OCI-M2 (cell line): ENCODE results near the gene CFDP1.

ENCODE experiments used
- DNase-seq: peaks from one replicate; lab custom pipeline; 2025; ENCODE audit not compliant: unreplicated experiment; lab: John Stamatoyannopoulos, UW

CFDP1 gene

DNA sequence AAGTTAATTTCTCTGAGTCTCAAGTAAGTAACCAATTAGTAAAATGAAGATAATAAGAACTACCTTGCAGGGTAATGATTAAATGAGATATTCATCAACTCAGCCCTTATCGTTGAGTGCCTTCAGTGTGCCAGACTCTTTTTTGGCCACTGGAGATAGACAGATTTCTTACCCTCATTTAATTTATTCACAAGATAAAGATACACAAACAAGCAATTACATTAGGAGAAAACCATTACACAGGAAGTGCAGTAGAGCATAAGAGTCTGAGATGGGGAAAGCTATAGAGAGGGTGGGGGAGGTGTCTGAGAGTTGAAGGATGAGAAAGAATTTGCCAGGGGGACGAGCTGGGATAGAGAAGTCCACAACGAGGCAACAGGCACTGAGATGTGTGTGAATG, 109.4 kb downstream of the CFDP1 start:
- DNase-seq, result no peak

DNA sequence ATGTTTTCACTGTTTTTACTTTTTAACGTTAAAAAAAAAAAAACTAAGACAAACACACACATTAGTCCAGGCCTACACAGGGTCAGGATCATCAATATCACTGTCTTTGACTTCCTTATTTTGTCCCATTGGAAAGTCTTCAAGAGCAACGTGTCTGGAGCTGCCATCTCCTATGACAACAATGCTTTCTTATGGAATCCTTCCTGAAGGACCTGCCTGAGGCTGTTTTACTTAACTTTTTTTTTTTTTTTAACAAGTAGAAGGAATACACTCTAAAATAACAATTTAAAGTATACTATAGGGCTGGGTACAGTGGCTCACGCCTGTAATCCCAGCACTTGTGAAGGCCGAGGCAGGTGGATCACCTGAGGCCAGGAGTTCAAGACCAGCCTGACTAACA, 110.1 kb downstream of the CFDP1 start:
- DNase-seq, result no peak

DNA sequence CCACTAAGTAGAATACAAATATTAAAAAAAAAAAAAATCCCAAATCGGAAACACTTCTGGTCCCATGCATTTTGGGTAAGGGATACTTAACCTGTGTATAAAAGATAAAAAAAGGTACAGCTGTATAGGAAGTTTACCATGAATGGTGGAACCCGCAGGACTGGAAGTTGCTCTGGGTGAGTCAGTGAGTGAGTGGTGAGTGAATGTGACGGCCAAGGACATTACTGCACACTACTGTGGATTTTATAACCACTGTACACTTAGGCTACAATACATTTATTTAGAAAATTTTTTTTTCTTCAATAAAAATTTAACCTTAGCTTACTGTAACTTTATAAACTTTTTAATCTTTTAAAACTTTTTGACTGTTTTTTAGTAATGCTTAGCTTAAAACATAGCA, 110.6 kb downstream of the CFDP1 start:
- no peak for DNase-seq

DNA sequence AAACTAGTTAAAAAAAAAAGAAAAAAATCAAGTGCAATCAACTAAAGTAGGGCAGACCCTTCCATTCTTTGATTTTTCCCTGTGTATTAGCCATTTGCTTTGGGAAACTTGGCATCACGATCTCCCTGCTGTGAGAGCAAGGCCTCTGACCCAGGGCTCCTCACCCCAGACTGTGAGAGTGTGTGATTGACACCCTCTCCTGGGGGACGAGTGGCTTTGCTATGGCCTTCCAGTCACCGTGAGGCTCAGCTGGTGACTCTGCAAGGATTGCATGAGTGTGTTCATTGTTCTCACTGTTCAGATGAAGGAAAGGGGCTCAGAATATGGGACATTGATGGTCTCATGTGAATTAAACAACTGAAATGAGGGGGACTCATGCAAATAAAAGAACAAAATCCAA, 112.9 kb downstream of the CFDP1 start:
- no peak for DNase-seq

DNA sequence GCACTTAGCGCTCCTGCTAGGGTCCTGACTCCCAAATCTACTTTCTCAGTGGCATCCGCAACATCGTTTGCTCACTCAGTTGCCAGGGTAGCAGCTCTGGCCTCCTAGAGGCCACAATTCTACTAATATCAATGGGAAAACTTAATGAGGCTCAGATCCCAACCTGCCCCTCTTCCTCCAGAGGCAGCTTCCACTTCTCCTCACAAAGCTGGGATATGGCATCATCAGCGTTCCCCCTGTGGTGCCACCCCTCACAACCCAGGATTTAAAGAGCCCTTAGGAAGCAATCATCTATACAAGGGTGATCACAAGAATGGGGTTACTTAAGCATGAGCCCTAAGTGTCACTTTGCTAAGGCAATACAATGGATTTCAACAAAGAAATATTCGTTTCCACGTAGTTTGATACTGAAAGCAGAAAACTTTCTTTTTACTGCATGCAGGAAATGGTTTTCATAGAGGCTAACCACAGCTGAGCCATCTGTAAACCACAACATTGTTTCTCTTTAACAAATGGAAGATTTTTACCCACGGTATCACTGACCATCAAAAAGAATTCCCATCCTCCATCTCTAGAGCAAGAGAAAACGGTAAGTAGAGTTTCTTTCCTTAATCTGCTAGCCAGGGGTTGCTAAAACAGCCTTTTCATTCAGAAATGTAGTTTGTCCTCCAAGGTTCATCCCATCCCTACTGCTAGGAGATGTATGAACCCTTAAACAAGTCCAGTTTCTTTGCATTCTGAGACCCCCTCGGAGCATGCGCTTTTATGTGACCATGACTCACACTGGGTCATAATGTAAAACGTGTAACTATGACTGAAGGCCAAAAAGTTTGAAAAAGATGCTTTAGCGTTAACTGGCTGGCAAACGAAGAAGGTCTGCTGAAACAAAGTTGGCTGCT, 113.5 kb downstream of the CFDP1 start:
- no peak for DNase-seq

DNA sequence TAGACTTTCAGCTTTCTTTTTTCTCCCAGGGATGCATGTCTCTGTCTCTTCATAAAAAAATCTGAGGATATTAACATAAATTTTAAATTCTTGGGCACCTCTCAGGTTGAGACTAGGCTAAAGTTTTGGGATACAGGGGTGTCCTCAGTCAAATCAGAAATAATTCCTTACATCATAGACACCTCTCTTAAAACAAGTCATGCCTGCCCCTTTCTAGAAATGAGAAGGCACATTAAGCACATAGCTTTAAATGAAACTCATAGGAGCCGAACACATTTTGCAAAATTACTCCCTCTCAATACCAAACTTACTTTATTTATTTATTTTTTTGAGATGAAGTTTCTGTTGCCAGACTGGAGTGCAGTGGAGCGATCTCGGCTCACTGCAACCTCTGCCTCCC, 114.6 kb downstream of the CFDP1 start:
- no peak for DNase-seq

DNA sequence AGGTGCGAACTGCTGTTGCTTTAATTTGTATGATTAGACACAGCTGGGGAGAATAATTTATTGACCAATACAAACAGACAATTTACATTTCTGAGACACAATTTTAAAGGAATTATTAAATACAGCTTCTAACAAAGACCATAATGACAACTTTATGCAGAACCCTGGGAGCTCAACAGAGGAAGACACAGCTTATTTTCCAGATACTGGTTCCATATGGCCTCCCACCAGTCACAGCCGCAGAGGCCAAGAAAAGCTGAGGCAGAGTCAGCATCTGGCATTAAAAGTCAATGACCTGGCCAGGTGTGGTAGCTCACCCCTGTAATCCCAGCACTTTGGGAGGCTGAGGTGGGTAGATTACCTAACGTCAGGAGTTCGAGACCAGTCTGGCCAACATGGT, 115.8 kb downstream of the CFDP1 start:
- DNase-seq, result no peak

DNA sequence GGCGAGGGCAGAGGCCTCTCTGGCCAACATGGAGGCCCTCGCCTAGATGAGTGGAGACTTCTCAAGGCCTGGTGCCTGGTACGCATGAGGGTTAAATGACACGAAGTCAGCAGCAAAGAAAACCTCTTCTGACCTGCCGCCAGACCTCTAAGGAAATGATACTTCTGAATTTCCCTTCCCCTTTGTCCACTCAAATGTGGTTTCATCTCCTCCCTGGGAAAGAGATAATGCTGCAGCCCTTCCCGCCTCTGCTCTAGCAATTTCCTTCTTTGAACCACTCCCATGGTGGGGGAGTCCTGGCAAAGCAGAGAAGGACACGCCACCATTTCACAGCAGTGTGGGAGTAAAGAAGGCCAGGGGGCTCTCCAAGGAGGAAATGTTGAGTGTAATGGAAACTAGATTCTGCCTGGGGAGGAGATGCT, 116.2 kb downstream of the CFDP1 start:
- DNase-seq, result no peak

DNA sequence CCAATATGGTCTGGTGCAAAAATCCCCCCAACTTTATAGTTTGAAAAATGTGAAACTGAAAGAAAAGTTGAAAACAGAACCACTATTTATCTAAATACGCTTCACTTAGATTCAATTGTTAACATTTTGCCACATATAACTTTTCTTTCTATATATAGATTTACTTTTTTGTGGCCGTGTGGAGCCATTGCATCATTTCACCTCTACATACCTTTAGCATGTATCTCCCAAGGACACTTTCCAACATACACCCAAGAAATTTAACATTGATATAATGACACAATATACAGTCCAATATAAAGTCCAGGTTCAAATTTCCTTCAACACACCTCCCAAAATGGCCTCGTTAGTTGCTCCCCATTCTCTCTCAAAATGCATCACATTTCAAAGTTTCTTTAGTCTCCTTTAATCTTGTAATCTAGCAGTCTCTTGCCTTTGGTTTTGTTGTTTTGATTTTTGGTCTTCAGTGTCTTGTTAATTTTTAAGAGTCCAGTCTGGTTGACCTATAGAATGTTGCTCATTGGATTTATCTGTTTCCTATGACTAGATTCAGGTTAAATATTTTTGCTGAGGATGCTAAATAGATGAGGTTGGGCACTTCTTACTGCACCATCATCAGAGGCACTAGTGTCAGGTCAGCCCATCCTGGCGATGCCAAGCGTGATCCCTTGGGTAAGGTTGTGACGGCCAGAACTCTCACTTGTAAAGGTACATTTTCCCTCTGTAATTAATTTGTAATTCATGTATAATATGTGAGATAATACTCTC, 117.6 kb downstream of the CFDP1 start:
- no peak for DNase-seq

DNA sequence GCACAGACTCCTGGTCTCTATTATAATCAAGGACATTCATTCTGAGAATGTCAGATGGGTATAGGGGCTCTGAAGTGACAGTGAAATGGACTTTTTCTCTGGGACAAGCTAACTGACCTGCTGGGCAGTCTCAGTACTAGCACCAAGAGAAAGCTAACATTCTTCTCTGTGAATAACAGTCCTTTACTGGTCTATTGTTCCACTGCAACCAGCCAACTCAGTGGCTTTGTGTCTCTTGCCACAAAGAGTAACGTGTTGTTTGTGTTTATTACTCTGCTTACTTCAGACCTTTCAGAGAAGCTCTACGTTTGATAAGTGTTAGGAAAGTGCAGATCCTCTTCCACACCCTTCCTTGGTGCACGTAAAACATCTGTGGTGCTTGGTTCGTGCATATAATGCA, 120.4 kb downstream of the CFDP1 start:
- DNase-seq, result no peak

DNA sequence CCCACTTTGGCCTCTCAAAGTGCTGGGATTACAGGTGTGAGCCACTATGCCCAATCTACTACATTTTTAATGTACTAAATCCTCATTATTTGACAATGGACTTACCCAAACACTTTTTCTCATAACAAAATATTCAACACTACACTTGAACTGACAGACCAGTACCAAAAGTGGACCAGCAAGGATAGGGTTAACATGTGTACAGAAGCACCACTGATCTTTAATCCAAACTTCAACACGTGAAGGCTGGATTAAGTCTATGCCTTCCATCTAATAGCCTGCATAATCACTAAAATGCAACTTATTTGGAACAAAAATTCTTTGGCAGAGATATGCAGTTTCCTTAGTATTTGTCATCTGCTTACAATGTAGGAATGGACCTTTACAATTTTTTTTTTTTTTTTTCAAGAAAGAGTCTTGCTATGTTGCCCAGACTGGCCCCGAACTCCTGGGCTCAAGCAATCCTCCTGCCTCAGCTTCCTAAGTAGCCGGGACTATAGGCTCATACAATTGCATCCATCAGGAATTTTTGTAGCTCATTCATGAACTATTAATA, 121.8 kb downstream of the CFDP1 start:
- no peak for DNase-seq

DNA sequence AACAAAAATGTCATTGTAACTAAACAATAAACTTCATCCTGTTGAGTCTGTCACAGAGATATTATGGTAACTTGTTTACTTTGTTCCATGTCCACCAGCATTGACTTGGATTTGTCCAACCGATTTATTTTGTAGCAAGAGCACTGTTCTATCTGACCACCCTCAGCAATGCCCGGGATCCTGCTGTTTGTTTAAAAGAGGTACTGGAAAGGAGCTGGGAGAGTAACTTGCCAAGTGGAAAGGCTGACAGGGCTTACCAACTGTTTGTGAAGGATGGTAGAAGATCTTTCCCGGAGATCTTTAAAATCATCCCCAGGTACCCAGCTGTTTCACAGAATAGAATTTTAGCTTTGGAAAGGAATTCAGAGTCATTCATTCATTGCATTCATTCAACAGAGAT, 122.8 kb downstream of the CFDP1 start:
- no peak for DNase-seq

DNA sequence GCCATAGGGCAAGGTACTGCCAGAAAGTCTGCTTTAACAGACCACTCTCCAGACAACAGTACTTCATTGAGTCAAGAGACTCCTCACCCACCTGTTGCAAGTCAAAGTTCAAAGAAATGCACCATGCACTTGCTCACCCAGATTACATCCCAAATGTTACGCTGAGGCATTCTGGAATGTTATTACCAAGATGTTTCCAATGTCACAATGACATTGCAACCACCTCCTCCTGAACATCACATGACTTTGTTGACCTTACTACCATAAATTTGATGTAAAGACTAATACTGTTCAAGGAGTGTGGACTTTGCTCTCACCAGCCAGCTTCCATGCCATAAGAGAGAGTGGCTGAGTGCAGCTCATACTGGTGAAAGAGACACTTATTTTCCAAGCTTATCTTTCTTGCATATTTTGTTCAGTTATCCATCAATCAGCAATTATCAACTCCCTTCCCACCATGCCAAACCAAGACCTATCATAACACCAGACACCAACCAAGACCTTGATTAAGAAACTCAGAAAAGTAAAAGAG, 123.3 kb downstream of the CFDP1 start:
- no peak for DNase-seq

DNA sequence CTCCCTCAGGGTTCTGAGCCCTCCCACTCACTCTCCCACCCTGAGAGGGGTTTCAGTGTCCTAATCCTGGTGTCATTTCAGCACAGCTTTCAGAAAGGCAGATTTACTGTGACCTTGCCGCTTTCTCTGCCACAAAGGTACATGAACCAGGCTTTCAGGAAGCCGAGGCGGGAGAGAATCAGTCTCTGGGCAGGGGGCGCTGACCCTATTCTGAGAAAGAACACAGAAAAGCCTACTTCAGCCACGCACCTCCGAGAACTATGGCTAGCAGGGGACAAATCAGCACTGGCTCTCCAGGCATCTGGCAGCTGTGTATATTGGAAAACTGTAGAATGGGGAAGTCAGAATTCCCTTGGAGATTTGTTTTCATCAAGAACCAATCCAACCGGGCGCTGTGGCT, 124.1 kb downstream of the CFDP1 start:
- DNase-seq, result no peak

DNA sequence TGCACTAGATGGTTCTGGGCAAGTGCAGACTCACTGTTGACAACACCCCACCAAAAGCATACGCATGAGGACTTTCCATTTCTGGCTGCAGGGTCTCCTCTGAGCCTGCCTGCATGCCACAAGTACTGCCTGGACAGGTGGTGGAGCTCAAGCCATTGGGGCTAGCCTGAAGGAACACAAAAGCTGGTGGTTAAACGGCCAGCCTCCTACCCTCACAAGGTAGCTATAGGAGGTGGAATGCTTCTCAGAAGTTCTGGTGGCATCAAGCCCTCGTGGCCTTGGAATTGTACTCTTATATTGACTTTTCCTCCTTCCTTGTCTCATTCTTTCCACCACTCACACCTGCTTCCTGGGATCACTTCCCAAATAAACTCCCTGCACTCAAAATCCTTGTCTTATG, 125.3 kb downstream of the CFDP1 start:
- DNase-seq, result no peak

DNA sequence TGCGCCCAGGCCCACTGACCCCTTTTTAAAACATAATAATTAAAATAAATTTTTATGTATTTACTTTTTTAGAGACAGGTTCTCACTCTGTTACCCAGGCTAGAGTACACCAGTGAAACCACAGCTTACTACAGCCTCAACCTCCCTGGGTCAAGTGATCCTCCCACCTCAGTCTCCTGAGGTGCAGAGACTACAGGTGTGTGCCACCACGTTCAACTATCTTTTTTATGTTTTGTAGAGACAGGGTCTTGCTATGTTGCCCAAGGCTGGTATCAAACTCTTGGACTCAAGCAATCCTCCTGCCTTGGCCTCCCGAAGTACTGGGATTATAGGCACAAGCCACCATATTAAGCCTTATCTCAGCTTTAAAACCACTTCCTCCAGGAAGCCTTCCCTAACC, 125.8 kb downstream of the CFDP1 start:
- DNase-seq, result no peak

DNA sequence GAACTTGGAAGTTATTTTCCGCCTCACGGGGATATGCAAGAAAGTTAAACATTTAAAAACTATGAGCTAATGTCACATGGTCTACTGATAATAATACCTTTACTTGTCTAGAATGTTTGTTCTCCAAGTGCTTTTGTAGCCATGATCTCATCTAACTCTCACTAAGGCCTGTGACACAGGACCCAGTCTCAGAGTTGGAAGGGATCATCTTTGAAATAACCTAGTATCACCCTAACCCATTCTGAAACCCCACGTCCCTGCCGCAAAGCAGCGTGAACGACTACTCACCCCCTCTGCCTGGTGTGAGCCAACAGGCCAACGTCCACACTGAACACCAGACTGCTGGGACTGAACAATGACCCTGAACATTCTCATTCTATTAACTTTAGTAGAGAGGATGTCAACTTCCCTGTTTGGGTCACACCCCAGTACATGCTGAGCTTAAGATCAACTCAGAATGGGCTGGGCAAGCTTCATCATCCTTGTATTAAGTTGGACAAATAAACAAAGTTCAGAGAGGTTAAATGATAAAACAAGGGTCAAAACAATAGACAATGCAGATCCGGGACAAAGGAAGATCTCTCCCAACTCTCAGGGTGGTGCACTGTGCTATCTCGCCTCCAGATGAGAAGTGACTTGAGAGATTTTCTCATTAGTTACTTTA, 127.1 kb downstream of the CFDP1 start:
- DNase-seq, result no peak

DNA sequence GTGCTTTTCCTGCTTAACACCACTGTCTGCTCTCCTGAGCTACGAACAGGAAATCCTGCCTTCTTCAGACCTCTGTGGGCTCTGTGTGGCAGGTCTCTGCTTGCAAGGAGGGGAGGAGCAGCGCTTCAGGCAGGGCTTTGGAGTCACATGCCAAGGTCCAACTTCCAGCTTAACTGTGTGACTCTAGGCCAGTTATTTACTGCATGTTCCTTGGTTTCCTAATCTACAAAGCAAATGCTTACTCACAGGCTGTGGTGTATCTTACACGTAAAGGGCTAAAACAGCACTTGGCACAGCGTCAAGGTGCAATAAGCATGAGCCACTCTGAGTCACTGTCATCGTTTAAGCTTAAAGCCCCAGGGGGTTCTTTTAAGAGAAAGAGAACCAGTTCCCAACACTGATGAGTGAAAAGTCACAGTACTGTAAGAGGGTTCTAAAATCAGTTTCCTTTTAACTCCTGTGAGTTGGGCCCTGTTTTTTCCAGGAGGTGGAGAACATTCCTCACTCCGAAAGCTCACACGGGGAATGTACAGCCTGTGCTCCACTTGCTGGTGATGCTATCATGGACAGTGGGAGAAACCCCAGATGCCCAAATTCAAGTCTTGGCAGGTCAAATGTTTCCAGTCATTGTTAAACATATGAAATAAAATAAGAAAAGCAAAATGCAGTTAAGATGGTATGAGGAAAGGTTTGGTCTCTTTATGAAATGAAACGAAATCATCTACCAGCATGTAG, 127.8 kb downstream of the CFDP1 start:
- no peak for DNase-seq

DNA sequence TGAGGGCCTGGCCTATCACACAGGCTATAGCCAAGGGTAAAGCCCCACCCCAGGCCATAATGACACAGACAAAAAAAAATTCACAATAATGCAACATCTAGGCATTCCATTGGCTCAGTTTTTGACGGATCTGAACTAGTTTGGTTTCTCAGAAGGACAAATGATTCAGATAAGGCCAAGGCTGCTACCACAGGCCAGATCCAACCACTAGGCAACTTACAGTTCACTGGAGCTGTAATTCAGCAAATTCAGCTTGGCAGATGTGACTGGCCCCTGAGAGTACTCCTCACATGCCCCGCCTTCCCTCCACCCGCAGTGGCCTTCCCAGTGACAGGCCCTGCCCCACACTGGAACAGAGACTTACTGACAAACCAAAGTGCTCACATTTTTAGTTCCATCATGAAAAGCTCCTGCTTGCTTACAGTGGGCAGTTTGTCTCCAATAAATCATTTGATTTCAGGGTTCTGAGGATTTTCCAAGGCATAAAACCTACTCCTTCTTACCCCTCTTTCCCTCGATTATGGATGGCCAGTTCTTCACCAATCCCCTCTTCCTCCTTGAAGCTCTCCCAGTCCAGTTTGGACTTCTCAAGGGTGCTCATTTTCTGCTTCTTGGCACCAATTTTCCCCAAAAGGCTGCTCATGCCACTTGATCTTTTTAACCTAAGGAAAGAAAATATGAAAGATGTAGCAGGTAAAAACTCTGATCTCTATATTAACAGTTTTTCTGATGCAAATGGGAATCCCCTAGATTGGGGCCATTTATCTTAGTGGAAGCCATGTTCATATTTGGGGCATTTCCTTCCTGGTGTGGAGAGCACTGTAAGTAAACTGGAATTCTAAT, 128.6 kb downstream of the CFDP1 start:
- no peak for DNase-seq

DNA sequence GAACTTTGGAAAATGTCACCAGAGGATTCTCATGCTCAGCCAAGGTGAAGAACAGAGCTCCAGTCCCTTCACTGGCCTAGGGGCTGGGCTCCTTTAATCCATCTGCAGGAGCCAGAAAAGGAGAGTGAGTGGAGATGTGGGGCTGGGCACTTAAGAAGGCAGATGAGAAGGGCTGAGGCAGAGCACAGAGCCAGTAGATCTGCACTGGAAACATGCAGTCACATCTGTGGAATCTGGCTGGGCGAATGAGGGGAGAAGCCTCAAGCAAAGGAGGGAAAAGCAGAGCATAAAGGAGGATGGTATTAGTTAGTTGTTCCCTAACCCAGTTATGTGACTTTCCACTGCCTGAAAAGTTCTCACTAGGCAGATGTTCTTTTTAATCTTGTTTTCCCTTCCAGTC, 131.5 kb downstream of the CFDP1 start:
- no peak for DNase-seq
